Type B pancreatic cell (in vitro differentiated cells): Measurements from ENCODE around the gene XRN1. TPM values are rescaled to one million over a fixed set of nuclear protein-coding genes. Genes with fewer than 3 reads are reported as not detected.
"Not testable (repeated sequence)": the region's sequence is repeated elsewhere in the genome, so short reads cannot be mapped to it uniquely, and the experiment has no call there.

ENCODE experiments used
- DNase-seq: peaks from one replicate; pipeline ENCODE4 v3.0.0; 2021; ENCODE audit warnings: mixed read lengths; ENCODE audit not compliant: unreplicated experiment; ENCODE audit errors: extremely low spot score
- H3K27ac Mint-ChIP-seq: 2 replicates; pipeline ENCODE4 v1.8.0; 2021; ENCODE audit warnings: mild to moderate bottlenecking, mixed read lengths
- H3K27me3 Mint-ChIP-seq: 2 replicates; pipeline ENCODE4 v1.8.0; 2021; ENCODE audit warnings: mixed read lengths
- H3K36me3 Mint-ChIP-seq: 2 replicates; pipeline ENCODE4 v1.8.0; 2021; ENCODE audit warnings: mixed read lengths
- H3K4me1 Mint-ChIP-seq: one replicate; pipeline ENCODE4 v1.8.0; 2021; ENCODE audit warnings: mixed read lengths; ENCODE audit not compliant: unreplicated experiment
- H3K4me3 Mint-ChIP-seq: 2 replicates; pipeline ENCODE4 v1.8.0; 2021; ENCODE audit warnings: mild to moderate bottlenecking, mixed read lengths
- H3K9me3 Mint-ChIP-seq: 2 replicates; pipeline ENCODE4 v1.8.0; 2021; ENCODE audit warnings: mixed read lengths
- total RNA-seq: library from RNA; stranded (reverse); gene quantifications from 2 replicates; pipeline ENCODE4 v1.2.1, GENCODE V29; 2021; ENCODE audit warnings: low replicate concordance
- TF ChIP-seq, protein P1 (sequence below): fragments of 200-600 bp; sonication (generic); conservative IDR thresholded peaks from 2 replicates; pipeline ENCODE4 v1.5.0; 2021; ENCODE audit warnings: antibody characterized with exemption, mild to moderate bottlenecking

XRN1 gene
- total RNA-seq, 1 donor from 2014 or later = 28.1 TPM

DNA sequence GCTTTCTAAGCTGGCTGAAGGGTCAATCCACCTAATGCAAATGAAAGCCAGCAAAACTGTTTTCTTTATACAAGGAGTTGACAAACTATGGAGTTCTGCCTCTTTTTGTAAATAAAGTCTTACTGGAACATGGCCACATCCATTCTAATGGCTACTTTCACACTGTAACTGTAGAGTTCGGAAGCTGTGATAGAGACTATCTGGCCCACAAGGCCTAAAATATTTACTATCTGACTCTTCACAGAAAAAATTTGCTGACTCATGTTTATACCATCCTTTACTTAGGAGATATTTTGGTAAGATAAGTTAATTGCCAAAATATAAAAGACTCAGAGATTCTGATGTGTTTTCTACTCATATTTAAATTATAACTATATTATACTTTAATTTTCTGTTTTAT is 128.7 kb downstream of the XRN1 start:
- H3K27me3 Mint-ChIP-seq = no peaks in the 10 kb centered on the region
- TF ChIP-seq, protein P1, sequence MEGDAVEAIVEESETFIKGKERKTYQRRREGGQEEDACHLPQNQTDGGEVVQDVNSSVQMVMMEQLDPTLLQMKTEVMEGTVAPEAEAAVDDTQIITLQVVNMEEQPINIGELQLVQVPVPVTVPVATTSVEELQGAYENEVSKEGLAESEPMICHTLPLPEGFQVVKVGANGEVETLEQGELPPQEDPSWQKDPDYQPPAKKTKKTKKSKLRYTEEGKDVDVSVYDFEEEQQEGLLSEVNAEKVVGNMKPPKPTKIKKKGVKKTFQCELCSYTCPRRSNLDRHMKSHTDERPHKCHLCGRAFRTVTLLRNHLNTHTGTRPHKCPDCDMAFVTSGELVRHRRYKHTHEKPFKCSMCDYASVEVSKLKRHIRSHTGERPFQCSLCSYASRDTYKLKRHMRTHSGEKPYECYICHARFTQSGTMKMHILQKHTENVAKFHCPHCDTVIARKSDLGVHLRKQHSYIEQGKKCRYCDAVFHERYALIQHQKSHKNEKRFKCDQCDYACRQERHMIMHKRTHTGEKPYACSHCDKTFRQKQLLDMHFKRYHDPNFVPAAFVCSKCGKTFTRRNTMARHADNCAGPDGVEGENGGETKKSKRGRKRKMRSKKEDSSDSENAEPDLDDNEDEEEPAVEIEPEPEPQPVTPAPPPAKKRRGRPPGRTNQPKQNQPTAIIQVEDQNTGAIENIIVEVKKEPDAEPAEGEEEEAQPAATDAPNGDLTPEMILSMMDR = no peak
- H3K27ac Mint-ChIP-seq = no peak overlapping the region
- DNase-seq = no peak
- no peaks in the 10 kb centered on the region for H3K4me1 Mint-ChIP-seq
- H3K36me3 Mint-ChIP-seq = peaks cover 23% of the 10 kb centered on the region
- no peaks in the 10 kb centered on the region for H3K9me3 Mint-ChIP-seq
- H3K4me3 Mint-ChIP-seq = no peak overlapping the region

DNA sequence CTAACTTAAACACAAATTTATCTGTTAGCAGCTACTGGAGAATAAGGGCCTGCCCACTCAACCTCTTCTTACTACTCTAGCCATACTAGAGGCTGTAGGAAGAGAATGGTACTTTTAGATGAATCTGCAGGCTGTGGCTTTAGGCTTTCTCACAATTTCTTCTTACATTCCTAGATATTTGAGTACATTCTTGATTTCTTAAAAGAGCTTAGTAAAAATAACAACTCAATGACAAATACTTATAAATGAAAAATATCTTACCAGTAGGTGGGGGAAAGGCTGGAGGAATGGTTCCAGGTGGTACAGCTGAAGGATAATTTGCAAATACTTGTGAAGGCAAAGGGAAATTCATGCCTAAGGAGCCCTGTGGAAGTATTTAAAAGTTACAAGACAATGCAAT is 129.5 kb downstream of the XRN1 start:
- H3K9me3 Mint-ChIP-seq = no peaks in the 10 kb centered on the region
- H3K27me3 Mint-ChIP-seq = no peaks in the 10 kb centered on the region
- no peak overlapping the region for H3K4me3 Mint-ChIP-seq
- no peak for DNase-seq
- TF ChIP-seq, protein P1 = no peak
- peaks cover 27% of the 10 kb centered on the region for H3K36me3 Mint-ChIP-seq
- H3K4me1 Mint-ChIP-seq = no peaks in the 10 kb centered on the region
- no peak overlapping the region for H3K27ac Mint-ChIP-seq

DNA sequence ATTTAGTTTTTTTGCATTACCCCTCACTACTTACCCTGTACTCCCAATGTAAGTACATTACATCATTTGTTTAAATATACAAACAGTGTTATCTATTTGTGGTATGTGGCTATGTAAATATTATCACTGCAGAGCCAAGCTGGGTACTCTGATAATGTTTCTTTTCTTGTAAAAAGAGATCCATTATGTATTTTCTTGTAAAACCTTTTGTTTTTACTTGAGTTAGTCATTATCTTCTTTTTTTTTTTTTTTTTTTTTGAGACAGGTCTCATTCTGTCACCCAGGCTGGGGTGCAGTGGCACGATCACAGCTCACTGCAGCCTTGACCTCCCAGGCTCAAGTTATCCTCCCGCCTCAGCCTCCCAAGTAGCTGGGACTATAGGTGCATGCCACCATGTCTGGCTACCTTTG is 131.9 kb downstream of the XRN1 start:
- not testable (repeated sequence) for H3K27me3 Mint-ChIP-seq, H3K9me3 Mint-ChIP-seq, H3K4me1 Mint-ChIP-seq, H3K27ac Mint-ChIP-seq, DNase-seq, H3K4me3 Mint-ChIP-seq
- peaks cover 31% of the 10 kb centered on the region for H3K36me3 Mint-ChIP-seq

DNA sequence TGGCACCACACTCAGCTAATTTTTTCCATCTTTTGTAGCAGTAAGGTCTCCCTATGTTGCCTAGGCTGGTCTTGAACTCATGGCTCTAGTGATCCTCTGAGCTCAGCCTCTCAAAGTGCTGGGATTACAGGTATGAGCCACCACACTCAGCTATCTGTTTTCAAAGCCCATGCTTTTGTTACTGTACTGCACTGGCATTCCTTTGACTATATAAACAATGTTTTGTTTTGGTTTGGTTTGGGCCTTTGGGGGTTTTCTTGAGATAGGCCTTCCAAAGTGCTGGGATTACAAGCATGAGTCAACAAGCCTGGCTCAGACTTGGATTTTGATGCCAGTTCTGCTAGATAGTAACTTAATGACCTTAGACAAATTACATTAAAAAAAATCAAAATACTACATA is 132.8 kb downstream of the XRN1 start:
- Mint-ChIP-seq H3K36me3 (peaks cover 31% of the 10 kb centered on the region), H3K27ac (no peak overlapping the region), H3K4me1 (no peaks in the 10 kb centered on the region), H3K27me3 (no peaks in the 10 kb centered on the region), H3K9me3 (no peaks in the 10 kb centered on the region), H3K4me3 (no peak overlapping the region)
- no peak for DNase-seq
- TF ChIP-seq, protein P1 = no peak

DNA sequence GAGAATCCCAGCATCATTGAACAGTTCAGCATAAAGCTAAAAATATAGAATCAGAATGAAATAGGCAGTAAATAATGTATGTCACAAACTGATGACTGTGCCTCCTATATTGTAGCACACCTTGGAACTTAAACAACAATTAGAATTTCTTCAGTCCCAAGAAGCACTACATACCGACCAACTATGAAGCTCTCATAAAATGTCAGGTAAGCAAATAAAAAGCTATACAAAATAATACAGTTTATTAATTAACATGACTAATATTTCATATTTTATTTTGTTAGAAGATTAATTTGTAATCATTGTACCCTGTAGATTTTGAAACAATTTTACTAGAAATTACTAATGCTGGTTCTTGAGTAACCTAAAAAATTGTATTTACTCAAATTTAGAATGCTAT is 137.4 kb downstream of the XRN1 start:
- Mint-ChIP-seq H3K27me3 (no peaks in the 10 kb centered on the region), H3K27ac (no peak overlapping the region), H3K36me3 (peaks cover 25% of the 10 kb centered on the region), H3K4me1 (no peaks in the 10 kb centered on the region), H3K9me3 (no peaks in the 10 kb centered on the region), H3K4me3 (no peak overlapping the region)
- DNase-seq = no peak
- TF ChIP-seq, protein P1 = no peak

DNA sequence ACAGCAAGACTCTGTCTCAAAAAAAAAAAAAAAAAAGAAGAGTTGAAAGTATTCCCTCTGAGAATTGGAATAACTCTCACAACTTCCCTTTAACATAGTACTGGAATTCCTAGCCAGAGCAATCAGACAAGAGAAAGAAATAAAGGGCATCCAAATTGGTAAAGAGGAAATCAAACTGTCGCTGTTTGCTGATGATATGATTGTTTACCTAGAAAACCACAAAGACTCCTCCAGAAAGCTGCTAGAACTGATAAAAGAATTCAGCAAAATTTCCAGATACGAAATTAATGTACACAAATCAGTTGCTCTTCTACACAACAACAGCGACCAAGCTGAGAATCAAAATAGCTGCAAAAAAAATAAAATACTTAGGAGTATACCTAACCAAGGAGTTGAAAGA is 145.0 kb downstream of the XRN1 start:
- not testable (repeated sequence) for H3K27ac Mint-ChIP-seq, H3K27me3 Mint-ChIP-seq, DNase-seq, H3K9me3 Mint-ChIP-seq, H3K4me1 Mint-ChIP-seq, H3K4me3 Mint-ChIP-seq
- peaks cover 30% of the 10 kb centered on the region for H3K36me3 Mint-ChIP-seq

DNA sequence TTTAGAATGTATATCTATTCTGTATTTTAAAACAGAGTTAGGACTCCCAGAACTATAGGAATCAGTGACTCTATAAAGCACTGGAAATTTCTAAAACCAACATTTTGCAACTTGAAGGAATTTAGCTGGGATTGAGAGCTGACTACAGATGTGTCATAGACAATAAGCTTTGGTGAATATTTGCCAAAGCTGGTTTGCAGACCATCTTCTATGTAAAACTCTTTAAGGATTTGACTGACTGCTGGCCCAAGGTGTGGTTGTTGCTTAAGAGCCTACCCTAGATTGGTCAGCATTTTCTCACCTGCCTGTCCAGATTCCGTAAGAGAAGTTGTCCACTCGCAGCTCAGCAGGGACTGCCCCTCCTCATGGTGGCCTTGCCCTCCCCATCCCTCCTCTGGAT is 149.2 kb downstream of the XRN1 start:
- Mint-ChIP-seq H3K4me1 (no peaks in the 10 kb centered on the region), H3K36me3 (peaks cover 13% of the 10 kb centered on the region), H3K27ac (no peak overlapping the region), H3K9me3 (peaks cover 7% of the 10 kb centered on the region), H3K4me3 (no peak overlapping the region), H3K27me3 (no peaks in the 10 kb centered on the region)
- no peak for DNase-seq
- TF ChIP-seq, protein P1 = no peak
